GM18951 (cell line): ENCODE results near the gene DIS3L2.
"Not testable (repeated sequence)": the region's sequence is repeated elsewhere in the genome, so short reads cannot be mapped to it uniquely, and the experiment has no call there.

Experiments
- POLR2A ChIP-seq: IDR thresholded peaks from 4 replicates; pipeline ENCODE4 v1.6.1; 2011; ENCODE audit warnings: mild to moderate bottlenecking; ENCODE audit not compliant: insufficient read length, insufficient read depth; ENCODE audit errors: extremely low read depth
- in situ Hi-C: fragments of 300-500 bp; cut with MboI; formaldehyde crosslinking; loops from one replicate; pipeline ENCODE4 v1.12.0; 2022; ENCODE audit warnings: low sequenced_read_pairs, mixed read lengths, inconsistent platforms; ENCODE audit not compliant: unreplicated experiment

DIS3L2 gene

DNA sequence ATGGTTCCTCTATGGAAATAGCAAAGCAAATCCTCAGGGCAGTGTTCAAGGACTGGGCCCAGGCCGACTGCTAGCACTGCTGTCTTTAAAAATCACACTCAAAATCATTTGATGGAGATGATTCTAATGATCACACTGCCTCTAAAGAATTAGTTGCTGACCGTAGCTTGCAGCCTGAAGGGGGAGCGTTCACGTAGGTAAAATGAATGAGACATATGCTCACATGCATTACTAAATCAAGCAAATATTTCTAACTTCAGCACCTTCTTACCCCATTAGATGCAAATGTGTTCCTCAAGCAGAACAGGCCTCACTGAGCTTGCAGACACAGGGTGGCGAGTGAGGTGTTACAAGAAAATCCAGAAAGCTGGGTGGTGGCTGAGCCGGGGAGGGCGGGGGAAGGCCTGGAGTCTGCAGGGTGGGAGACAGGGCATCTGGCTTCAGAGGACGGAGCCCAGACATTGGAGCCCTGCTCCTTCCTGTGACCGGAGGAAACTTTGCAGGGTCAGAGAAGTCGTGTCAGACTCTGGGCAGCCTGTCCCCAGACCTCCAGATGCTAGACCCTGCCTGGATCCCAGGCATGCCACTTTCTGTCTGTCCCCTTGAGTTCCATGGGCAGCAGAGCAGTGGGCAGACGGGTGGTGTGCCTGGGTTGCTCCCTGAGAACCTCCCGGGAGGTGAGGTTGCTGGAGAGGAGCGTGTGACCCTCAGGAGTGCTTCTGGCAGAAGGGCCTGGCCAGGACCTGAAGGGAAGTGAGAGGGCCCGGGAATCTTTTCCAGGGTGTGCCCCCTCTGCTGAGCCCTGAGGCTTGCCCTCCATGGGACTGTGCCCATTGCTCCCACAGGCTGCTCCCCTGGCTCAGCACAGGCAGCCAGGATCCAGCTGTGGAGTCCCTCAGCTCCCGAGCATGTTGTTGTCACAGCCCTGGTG, 28.3 kb upstream of the DIS3L2 start:
- in situ Hi-C loops: loop anchor here (10.0 kb wide), 2 partner anchors 212 to 392 kb away; no protein-coding TSS in a partner anchor
- no peak for TF ChIP-seq POLR2A

DNA sequence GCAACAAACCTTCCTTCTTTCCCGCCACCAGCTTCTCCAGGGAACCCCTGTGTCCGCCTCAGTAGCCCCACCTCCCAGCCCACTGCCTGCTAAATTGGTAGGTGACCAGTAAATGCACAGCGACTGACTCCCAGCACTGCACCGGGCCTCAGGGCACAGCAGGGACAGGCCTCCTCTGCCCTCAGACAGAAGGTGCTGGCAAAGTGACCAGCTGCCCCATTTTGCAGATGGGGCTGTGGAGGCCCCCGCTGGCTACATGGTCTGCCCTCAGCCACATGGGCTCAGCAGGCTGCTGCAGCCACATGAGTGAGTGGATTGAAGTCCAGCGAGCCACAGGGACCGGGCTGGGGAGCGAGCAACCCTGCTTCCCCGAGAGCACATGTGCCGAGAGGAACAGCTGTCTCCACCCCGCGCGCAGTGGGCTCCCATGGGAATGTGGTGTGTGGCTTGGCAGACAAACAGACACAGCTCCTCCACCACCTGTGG, 27.6 kb upstream of the DIS3L2 start:
- in situ Hi-C loops: loop anchor here (10.0 kb wide), 2 partner anchors 211 to 391 kb away; no protein-coding TSS in a partner anchor

DNA sequence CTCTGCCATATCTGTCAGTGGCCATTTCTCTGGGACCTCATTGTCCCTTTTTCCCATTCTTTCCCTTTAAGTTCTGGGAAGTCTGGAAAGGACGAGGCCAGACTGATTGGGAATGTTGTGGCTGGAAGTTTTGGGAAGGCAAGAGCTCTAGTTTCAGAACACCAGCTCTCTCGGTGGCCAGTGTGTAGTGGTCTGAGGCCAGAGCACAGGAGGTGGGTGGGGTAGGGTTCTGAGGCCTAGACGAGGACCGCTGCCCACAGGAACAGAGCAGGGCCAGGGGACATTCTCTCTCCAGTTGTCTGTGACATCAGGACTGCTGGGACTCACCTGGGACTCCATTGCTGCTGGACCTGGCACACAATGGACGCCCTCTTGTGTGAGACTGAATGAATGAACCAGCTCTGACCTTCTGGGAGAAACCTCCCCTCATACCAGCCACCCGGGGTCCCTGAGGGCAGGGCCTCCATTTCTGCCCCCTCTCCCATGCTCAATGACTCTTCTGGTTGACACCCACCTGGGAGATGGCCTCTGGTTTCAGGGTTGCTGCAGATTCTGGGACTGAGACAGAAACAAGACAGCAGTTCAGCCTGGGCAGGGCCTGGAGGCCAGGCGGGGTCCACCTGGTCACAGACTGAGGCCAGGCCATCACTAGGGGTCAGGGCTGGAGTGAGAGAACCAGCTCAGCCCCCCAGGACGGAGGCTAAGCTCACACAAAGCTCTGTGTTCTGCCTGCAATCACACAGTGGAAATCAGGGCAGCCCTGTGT, 26.9 kb upstream of the DIS3L2 start:
- TF ChIP-seq POLR2A: no peak
- in situ Hi-C loops: loop anchor here (10.0 kb wide), 2 partner anchors 210 to 390 kb away; no protein-coding TSS in a partner anchor

More for the DNA sequence above, 27.6 kb upstream of the DIS3L2 start:
- TF ChIP-seq POLR2A: no peak

DNA sequence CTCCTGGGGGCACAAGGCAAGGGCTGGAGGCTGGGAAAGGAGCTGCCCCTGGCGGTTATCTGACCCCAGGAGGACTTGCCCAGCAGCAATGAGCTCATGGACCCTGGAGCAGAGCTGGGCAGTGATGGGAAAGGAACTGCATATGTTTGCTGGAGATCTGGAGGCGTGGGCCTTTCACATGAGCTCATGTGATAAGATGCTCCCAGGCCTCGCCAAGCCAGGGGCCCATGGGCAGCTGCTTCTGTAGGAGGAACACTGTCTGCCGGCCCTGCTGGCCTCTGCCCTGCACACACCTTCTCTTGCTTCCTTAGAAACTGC, 26.3 kb upstream of the DIS3L2 start:
- no peak for TF ChIP-seq POLR2A
- in situ Hi-C loops: loop anchor here (10.0 kb wide), 2 partner anchors 210 to 390 kb away; no protein-coding TSS in a partner anchor

DNA sequence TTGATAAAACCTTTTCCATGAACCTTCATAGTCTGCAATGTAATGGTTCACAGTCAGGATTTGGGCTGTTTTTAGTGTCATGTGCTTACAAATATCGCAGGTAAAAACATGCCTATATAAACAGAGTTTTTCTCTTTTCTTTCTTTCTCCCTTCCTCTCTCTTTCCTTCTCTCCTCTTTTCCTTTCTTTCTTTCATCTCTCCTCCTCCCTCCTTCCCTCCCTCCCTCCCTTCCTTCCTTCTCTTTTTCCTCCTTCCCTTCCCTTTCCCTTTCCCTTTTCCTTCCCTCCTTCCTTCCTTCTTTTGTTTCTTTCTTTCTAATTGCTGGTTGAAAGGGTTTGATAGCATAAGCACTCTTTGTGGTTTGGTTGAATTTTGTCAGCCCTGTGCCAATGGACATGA, 25.7 kb upstream of the DIS3L2 start:
- in situ Hi-C loops: loop anchor here (10.0 kb wide), 2 partner anchors 209 to 389 kb away; no protein-coding TSS in a partner anchor
- TF ChIP-seq POLR2A: no peak

DNA sequence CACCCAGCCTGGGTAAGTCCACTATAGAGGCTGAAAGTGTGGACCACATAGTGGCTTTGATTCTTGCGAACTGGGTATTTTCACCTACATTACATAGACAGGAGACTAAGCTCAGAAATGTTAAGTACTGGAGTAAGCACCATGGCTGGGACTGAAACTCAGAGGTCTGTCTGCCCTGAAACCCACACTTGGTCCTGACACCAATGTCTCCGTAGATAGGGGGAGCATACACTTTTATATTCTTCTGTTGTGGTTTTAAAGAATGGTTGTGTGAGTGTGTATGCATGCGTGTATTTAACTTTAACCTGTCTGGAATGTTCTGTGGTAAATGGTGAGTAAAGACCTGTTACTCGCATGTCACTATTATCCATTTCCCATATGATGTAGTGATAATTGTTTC, 25.0 kb upstream of the DIS3L2 start:
- in situ Hi-C loops: loop anchor here (10.0 kb wide), 2 partner anchors 208 to 388 kb away; no protein-coding TSS in a partner anchor
- no peak for TF ChIP-seq POLR2A

DNA sequence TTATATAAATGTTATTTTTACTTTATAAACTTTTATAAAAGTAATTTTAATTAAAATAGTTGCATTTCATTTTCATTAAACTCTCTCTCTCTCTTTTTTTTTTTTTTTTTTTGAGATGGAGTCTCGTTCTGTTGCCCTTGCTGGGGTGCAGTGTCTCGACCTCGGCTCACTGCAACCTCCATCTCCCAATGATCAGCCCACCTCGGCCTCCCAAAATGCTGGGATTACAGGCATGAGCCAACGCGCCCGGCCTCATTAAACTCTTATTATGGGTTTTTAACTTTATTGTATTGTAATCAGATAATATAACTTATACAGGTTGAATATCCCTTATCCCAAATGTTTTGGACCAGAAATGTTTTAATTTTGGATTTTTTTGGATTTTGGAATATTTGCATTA, 24.5 kb upstream of the DIS3L2 start:
- TF ChIP-seq POLR2A: no peak
- in situ Hi-C loops: loop anchor here (10.0 kb wide), 2 partner anchors 208 to 388 kb away; no protein-coding TSS in a partner anchor

DNA sequence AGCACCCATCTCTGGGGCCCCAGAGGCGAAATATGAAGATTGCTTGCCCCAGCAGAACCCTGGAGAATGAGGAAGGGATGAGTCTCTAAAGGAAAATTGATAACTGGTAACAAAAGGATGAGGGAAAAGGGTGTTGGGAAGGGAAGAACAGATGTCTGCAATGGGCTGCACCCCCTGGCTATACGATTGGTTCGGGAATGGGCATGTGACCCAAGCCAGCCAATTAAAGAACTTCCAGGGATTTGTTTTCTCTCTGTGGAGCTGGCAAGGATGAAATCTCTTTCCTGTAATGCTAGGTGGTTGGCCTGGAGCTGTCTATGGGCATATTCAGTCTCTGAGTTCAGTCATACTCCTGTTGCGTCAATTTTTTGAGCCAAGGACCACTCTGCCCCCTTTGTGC, 22.5 kb upstream of the DIS3L2 start:
- in situ Hi-C loops: loop anchor here (10.0 kb wide), 2 partner anchors 206 to 386 kb away; no protein-coding TSS in a partner anchor
- no peak for TF ChIP-seq POLR2A

DNA sequence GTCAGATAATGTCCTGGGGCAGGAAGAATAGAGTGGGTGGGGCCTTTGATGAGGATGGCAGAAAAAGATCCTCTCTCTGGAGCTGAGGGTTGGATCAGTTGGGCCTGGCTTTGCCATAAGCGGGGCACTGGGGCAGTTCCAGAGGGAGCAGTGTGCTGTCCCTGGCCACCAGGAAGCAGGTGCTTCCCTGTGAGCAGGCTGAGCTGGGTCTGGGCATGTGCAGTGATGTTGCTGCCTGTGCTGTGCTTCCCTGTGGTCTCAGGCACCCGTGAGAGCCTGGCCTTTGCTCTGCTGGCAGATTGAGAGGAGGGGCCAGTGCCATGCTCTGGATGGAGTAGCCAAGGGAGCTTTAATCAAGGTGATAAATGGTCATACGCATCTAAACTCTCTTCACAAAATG, 20.7 kb upstream of the DIS3L2 start:
- in situ Hi-C loops: no loop called here
- no peak for TF ChIP-seq POLR2A

DNA sequence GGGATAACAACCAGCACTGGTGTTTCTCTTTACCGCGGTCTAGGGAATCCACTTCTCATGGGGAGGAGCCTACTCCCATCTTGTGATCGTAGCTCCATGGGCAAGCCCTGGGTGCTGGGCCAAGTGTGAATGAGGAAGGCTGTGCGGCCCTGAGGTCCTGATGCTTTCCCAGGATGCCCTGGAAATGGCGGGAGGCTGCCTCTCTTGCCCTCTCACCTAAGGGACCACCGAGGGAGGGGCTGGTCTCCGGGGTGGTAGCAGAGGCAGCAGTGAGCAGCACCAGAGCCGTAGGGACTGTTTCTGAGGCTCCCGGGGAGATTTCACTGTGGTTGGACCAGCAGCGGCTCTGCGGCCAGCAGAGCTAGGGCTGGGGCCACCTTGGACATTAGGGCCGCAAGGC, 19.8 kb upstream of the DIS3L2 start:
- no peak for TF ChIP-seq POLR2A
- in situ Hi-C loops: no loop called here

DNA sequence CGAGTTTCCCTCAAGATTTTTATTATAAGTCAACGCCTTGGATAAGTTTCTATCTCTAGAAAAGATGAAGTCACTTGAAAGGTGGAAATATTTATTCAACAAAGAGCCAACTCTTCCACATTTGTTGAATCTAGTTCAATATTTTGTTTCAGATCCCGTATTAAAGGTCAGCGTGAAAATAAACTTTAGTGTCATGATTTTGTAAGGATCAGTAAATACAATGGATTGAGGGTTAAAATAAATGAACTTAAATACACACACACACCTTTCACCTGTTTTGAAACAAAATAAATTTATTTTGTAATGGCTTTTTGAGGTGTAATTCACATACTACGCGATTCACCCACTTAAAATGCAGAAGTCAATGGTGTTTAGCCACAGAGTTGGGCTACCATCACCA, 19.3 kb upstream of the DIS3L2 start:
- TF ChIP-seq POLR2A: no peak
- in situ Hi-C loops: no loop called here

DNA sequence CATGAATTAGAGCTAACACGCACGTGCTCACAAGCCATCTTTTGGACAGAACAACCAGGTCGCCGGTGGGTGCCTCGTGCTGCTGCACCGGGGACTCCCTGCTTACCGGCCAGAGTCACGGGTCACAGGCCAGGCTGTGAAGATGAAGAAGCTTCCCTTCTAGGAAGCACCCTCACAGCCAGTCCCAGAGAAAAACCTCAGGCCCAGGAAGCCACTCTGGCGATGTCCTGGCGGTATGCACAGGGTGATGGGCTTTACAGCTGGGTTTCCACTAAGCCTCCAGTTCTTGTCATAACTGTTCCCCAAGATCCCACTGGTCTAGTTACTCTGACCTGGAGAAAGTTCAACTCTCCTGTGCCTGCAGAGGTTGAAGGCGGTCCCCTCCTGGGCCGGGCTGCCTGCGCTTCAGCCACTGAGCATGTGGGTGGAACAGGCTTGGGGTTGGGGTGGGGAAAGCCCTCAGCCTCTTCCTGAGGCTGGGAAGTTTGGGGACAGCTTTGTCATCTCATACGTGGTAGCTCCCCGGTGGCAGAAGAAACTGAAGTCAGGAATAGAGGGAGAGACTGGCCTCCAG, 15.2 kb upstream of the DIS3L2 start:
- no peak for TF ChIP-seq POLR2A
- in situ Hi-C loops: no loop called here

DNA sequence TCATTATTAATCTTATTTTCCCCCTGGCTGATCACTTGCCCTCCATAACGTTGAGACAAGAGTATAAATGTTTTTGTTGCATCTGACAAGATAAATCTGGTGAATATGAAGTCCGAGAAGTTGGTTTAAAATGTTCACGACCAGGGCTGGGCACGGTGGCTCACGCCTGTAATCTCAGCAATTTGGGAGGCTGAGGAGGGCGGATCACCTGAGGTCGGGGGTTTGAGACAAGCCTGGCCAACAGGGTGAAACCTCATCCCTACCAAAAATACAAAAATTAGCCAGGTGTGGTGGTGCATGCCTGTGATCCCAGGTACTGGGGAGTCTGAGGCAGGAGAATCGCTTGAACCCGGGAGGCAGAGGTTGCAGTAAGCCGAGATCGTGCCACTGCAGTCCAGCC, 14.4 kb upstream of the DIS3L2 start:
- in situ Hi-C loops: not testable (repeated sequence)
